Hematopoietic multipotent progenitor cell treated with erythropoietin and hydrocortisone succinate and interleukin-3 and kit ligand, for 4 days (in vitro differentiated cells): ENCODE results near the gene ATP13A1.
A peak's percentile ranks its signal among the peaks of the same experiment; 100 is the strongest.
"Not testable (repeated sequence)": the region's sequence is repeated elsewhere in the genome, so short reads cannot be mapped to it uniquely, and the experiment has no call there.

Source experiments
- DNase-seq: peaks from one replicate; pipeline ENCODE4 v3.0.0-alpha.2; 2015

The ATP13A1 gene

DNA sequence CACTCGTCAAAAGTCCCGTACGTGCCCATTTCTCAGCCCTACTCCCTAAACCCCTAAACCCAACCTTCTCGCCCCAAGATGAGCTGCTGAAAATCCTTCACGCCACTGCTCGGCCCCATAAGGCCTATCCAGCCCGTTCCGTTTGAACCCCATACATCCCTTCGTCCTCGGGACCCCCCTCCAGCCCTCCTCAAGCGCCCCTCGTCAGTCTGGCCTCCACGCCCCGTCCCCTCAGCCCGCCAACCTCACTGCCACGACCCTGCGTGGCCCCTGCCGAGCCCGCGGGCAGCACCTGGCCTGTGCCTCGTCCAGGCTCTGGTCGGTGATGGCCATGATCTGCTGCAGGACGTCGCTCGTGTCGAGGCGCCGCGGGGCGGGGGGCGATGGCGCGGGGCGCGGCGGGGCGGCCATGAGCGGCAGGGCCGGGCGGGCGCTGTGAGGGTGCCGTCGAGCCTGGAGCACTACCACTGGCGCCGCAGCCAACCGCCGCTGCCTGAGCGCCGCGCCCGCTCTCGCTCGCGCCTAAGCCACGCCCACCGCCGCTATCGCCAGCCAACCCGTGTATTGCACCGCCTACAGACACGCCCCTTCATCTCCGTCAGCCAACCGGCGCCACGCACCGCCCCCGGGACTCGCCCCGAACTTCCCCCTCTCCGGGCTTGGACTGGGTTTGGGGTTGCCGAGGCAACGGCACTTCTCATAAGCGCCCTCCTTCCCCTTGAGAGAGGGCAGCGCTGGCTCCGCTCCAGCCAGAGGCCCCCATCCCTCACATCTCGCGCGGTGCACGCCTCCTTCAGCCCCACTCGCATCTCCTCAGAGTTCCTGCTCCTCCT, 45.0 kb downstream of the ATP13A1 start, which contains the start of gene PBX4:
Gene PBX4 (minus strand): TSS at position 469 of the 833 bp plus-strand sequence. CDS start 58 bp downstream, at position 411.
- peak; percentile 98 for DNase-seq

DNA sequence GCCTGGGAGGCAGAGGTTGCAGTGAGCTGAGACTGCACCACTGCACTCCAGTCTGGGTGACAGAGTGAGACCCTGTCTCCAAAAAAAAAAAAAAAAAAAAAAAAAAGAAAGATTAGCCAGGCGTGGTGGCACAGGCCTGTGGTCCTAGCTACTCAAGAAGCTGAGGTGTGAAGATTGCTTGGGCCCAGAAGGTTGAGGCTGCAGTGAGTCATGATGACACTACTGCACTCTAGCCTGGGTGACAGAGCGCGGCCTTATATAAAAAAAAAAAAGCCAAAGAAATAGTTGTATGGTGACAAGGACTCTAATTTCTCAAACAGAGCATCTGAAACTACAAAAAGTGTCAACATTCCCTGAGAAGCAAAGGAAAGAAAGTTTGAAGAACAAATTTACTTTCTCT, 48.4 kb downstream of the ATP13A1 start:
- DNase-seq: no peak

DNA sequence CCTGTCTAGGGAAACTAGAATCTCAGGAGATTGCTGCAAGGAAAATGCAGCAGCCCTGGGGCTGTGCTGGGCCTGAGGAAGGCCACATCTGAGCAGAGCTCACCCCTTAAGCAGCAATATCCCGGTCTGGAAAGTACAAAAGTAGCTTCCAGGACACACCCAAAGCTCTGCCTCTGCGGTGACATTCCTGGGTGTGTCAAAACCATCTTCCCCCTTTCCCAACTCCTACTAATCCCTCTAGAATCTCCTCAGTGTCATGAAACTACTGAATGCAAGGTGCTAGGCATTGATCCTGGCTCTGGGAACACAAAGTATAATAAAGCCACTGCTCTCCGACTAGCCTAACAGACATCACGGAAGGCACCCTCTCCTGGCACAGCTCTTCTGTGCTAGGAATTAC, 50.0 kb downstream of the ATP13A1 start:
- DNase-seq: no peak

DNA sequence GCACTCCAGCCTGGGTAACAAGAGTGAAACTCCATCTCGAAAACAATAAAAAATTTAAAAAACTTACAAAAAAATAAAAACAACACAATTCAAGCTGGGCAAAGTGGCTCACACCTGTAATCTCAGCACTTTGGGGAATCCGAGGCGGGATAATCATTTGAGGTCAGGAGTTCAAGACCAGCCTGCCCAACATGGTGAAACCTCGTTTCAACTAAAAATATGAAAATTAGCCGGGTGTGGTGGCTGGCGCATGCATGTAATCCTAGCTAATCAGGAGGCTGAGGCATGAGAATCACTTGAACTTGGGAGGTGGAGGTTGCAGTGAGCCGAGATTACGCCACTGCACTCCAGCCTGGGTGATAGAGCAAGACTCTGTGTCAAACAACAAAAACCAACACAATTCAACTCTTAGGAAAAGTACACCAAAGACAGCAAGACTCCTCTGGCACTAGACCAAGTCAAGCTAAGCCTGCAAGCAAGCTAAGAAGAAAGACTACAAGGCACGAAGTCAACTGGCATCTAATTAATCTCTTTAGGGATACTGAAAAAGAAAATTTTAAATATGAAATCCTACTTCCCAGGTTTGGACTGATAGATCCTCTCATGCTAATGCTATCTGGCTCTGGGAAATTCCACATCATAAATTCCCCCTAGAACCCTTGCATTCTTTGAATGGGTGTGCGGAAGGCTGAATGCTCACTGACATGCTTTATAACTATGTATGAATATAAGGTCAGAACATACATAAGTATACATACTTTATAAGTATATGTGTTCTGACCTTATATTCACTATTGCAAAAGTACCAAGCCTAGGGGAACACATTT, 52.9 kb downstream of the ATP13A1 start:
- DNase-seq: no peak

DNA sequence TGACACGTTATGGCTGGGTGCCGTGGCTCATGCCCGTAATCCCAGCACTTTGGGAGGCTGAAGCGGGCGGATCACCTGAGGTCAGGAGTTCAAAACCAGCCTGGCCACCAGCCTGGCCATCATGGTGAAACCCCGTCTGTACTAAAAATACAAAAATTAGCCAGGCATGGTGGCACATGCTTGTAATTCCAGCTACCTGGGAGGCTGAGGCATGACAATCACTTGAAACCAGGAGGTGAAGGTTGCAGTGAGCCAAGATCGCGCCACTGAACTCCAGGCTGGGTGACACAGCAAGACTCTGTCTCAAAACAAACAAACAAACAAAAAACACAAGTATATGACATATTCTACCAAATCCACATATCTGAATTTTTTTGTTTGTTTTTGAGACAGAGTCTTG, 56.8 kb downstream of the ATP13A1 start:
- not testable (repeated sequence) for DNase-seq

DNA sequence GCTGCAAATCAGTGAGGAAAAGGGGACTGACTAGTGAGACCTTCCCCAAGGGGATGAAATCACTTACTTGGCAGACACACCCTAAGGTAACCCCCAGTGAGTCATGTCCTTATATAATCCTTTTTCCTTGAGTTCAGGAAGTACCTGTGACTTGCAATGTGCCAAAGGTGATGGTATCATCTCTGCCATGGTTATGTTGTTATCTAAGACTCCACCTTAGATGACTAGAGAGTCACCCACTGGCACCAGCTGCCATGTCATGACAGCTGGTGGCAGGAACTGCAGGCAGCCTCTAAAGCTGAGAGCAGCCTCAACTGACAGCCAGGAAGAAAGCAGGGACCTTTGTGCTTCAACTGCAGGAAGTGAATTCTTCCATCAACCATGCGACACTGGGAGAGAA, 57.5 kb downstream of the ATP13A1 start:
- peak; percentile 35 for DNase-seq

DNA sequence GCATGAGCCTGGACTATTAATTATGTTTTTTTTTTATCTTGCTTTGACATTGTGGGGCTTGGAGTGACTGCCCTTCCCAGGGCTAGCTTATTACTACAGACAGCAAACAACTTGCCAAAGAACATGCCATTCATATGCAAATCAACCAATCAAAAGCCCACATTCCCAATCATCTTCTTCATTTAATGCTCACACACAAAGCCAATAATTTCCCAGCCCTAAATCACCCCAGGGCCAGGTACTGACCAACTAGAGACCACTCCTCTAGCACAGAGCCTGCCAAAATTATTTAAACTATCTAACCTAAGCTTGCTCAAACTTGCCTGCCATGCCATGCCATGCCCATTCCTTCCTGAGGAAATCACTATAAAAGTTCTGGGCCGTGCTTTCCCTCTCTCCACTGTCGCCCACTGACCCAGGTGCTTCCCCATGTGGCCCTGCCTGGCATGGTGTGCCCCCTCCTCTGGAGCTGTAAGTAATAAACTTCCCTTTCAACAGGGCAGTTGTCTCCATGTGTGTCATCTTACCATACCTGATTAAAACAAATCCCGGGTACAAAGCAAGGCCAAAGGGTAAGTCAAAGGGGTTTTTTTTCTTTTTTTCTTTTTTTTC, 60.7 kb downstream of the ATP13A1 start:
- no peak for DNase-seq

DNA sequence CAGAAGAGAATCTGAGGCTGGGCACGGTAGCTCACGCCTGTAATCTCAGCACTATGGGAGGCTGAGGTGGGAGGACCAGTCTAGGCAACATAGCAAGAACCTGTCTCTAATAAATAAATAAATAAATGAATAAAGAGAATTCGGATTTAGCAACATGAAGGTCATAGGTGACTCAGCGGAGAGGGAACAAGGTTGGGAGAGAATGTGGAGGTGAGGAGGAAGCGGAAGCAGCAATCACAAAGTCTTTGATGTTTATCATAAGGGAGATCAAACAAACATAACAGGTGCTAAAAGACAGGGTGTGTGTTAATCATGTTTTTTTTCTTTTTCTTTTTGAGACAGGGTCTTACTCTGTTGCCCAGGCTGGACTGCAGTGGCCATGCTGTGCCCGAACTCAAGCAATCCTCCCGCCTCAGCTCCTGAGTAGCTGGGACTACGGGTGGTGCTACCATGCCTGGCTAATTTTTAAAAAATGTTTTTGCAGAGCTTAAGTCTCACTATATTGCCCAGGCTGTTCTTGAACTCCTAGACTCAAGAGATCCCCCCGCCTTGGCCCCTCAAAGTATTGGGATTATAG, 61.3 kb downstream of the ATP13A1 start:
- DNase-seq: no peak

DNA sequence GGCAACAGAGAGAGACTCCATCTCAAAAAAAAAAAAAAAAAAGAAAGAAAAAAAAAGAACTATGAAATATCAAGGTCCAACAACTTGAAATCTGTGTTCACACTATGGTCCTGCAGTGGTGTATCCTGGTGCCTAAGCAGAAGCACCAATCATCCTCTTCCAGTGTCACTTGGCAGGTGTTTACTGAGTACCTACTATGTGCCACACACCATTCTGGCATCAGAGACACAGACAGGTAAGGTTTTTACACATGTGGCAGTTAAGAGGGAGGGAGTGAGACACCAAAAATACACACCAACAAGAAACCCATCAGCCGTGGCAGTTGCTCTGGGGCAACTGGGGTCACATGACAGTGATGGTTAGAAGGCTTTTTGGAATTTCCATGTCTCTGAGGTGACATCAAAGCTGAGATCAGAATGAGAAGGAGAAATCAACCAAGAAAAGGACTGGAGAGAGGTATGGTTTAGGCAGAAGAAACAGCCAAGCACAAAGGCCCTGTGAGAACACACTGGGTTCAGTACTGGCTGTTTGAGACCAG, 62.6 kb downstream of the ATP13A1 start:
- DNase-seq: no peak

DNA sequence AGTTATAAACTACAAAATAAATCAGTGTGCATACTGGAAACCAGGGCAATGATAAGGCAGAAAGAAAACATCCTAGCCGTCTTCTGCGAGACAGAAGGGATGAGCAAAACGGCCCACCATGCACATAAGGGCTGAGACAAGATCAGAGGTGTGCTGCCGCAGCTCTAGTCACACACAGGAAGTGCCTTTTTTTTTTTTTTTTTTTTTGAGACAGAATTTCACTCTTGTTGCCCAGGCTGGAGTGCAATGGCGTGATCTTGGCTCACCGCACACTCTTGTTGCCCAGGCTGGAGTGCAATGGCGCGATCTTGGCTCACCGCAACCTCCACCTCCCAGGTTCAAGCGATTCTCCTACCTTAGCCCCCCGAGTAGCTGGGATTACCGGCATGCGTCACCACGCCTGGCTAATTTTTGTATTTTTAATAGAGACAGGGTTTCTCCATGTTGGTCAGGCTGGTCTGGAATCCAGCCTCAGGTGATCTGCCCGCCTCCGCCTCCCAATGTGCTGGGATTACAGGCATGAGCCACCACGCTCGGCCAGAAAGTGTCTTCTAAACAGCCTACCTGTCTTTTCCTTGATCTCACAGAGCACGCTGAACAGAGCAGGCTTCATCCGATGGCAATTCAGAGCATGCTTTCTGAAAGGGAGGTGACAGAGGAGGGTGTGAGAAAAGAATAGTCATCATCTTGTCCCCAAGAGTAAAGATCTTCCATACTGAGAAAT, 64.6 kb downstream of the ATP13A1 start:
- not testable (repeated sequence) for DNase-seq

DNA sequence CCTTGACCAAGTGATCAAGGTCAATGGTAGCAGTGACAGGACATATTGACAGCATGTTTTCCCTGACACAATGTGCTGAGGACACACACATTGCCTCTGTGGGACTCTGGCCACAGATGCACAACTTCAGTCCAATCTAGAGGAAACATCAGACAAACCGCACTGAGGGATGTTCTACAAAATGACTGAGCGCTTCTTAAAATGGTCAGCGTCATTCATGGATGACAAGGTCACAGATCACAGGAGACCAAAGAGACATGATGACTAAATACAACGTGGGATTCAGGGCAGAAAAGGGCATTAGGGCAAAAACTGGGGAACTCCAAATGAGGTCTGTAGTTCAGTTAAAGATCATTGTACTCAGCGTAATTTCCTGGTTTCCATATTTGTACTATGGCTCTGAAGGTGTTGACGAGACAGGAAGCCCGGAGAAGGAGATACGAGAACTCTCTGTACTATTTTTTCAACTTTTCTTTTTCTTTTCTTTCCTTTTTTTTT, 65.6 kb downstream of the ATP13A1 start:
- DNase-seq: peak; percentile 58
